ENCODE results near the gene OSTM1. TPM values are rescaled to one million over a fixed set of nuclear protein-coding genes. Genes with fewer than 3 reads are reported as not detected.

OSTM1 gene, protein sequence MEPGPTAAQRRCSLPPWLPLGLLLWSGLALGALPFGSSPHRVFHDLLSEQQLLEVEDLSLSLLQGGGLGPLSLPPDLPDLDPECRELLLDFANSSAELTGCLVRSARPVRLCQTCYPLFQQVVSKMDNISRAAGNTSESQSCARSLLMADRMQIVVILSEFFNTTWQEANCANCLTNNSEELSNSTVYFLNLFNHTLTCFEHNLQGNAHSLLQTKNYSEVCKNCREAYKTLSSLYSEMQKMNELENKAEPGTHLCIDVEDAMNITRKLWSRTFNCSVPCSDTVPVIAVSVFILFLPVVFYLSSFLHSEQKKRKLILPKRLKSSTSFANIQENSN
- total RNA-seq = 31.9 TPM

DNA sequence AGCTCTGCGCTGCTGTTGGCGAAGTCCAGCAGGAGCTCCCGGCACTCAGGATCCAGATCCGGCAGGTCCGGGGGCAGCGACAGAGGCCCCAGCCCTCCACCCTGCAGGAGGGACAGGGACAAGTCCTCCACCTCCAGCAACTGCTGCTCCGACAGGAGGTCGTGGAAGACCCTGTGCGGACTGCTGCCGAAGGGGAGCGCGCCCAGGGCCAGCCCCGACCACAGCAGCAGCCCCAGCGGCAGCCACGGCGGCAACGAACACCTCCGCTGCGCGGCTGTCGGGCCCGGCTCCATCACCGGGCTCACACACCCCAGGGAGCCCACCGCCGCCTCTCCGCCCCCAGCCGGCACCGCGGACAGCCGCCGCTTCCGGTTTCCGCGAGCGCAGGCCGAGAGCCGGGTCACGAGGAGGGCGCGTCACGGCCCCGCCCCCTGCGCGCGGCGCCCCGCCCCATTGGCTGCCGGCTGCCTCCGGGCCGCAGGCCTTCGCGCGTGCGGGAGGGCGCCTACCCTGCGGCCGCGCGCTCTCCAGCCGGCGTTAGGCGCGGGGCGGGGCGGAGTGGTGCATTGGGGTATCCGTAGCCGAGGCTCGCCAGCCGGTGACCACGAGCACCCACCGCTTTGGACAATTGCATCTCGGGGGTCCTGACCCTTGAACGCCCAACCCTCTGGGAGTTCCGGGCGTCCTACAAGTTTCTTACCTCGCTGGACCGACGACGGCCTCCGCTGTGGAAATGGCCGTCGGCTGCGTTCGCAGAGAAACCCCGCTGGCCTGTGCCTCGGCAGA is at the start of gene OSTM1:
TSS of gene OSTM1 (minus strand) at position 383 of the 786 bp plus-strand sequence. CDS start at position 293, 90 bp downstream.

Small RNA genes lying within 50 kb of the gene (small RNA-seq; reads per million reads assigned to genes)
- gene RF00019 (ENCODE audit: low replicate concordance) = not detected

Other genes with a start within 250 kb of the OSTM1 start
- 78.3 TPM for gene SEC63, start 116.5 kb downstream of the OSTM1 start, total RNA-seq
- 13.5 TPM for gene NR2E1, start 91.3 kb upstream of the OSTM1 start, total RNA-seq
- gene SNX3, start 186.3 kb upstream of the OSTM1 start, total RNA-seq = 93.9 TPM
- 9.4 TPM for gene AFG1L, start 220.3 kb upstream of the OSTM1 start, total RNA-seq